Testis (tissue), 2 donors: ENCODE measurements around the gene CCM2L.

Source experiments
- POLR2A ChIP-seq: fragments of 450-650 bp; IDR thresholded peaks from one replicate; pipeline ENCODE4 v1.6.1; 2017; ENCODE audit warnings: antibody characterized with exemption, mild to moderate bottlenecking, moderate library complexity
- TF ChIP-seq, protein P1 (sequence below), 3 experiments: fragments of 450-650 bp in 2 of 3; fragments of 200-600 bp in 1 of 3; sonication (generic) in 1 of 3; IDR thresholded peaks; one replicate each; pipeline ENCODE4 v1.5.1; 2016 to 2019; ENCODE audit warnings: antibody characterized with exemption in 3 of 3, mild to moderate bottlenecking in 2 of 3, moderate library complexity in 1 of 3

DNA sequence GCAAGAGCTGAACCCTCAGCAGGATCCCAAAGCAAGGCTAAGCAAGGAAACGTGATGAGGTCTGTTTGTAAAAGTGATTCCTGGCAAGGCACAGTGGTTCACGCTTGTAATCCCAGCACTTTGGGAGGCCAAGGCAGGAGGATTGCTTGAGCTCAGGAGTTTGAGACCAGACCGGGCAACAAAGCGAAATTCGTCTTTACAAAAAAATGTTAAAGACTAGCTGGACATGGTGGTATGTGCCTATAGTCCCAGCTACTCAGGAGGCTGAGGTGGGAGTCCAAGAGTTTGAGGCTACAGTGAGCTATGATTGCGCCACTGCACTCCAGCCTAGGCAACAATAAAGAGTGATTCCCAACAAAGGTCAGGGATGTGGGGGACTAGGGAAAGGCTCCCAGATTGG lies 46.3 kb upstream of the CCM2L start:
- TF ChIP-seq, protein P1, sequence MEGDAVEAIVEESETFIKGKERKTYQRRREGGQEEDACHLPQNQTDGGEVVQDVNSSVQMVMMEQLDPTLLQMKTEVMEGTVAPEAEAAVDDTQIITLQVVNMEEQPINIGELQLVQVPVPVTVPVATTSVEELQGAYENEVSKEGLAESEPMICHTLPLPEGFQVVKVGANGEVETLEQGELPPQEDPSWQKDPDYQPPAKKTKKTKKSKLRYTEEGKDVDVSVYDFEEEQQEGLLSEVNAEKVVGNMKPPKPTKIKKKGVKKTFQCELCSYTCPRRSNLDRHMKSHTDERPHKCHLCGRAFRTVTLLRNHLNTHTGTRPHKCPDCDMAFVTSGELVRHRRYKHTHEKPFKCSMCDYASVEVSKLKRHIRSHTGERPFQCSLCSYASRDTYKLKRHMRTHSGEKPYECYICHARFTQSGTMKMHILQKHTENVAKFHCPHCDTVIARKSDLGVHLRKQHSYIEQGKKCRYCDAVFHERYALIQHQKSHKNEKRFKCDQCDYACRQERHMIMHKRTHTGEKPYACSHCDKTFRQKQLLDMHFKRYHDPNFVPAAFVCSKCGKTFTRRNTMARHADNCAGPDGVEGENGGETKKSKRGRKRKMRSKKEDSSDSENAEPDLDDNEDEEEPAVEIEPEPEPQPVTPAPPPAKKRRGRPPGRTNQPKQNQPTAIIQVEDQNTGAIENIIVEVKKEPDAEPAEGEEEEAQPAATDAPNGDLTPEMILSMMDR (IDR thresholded peaks at IDR 0.05): no peak
- no peak for TF ChIP-seq POLR2A
